Limb (tissue), 2 donors: ENCODE data around the gene CPD.
A peak's percentile ranks its signal among the peaks of the same experiment; 100 is the strongest.

Experiments
- DNase-seq, 2 donors: peaks; one replicate each; pipeline ENCODE4 v3.0.0-alpha.2; 2016; ENCODE audit errors: extremely low spot score in 2 of 2

The CPD gene

GRCh38 chr17:30352240-30352814, 26.4 kb upstream of the CPD start:
- no peak for DNase-seq

GRCh38 chr17:30354701-30355100, 24.0 kb upstream of the CPD start:
- DNase-seq, result no peak

- no peak for DNase-seq
Measured at GRCh38 chr17:30357476-30357875, 21.3 kb upstream of the CPD start.

GRCh38 chr17:30358055-30358760, 20.5 kb upstream of the CPD start:
- DNase-seq, result no peak

GRCh38 chr17:30360086-30360808, 18.5 kb upstream of the CPD start:
- no peak for DNase-seq

GRCh38 chr17:30361766-30362279, 16.9 kb upstream of the CPD start:
- DNase-seq, result no peak

- no peak for DNase-seq
Measured at GRCh38 chr17:30363715-30364202, 15.0 kb upstream of the CPD start.

- DNase-seq, result no peak
Measured at GRCh38 chr17:30366536-30366935, 12.2 kb upstream of the CPD start.

GRCh38 chr17:30368912-30369720, 9.6 kb upstream of the CPD start:
- no peak for DNase-seq

GRCh38 chr17:30369995-30370394, 8.7 kb upstream of the CPD start:
- no peak for DNase-seq

GRCh38 chr17:30372755-30373154, 6.0 kb upstream of the CPD start:
- DNase-seq, result no peak

- DNase-seq, result no peak
Measured at GRCh38 chr17:30375661-30376060, 3.1 kb upstream of the CPD start.

- peak; percentile 47 to 64 for DNase-seq
Measured at GRCh38 chr17:30376621-30377452, 1.9 kb upstream of the CPD start.

- no peak for DNase-seq
Measured at GRCh38 chr17:30377574-30378240, 1.0 kb upstream of the CPD start.

GRCh38 chr17:30378241-30378824, 394 bp upstream of the CPD start:
- DNase-seq, result peak in 1 of 2 donors; percentile 66

GRCh38 chr17:30379303-30379902, 676 bp downstream of the CPD start:
- DNase-seq, result peak in 1 of 2 donors; percentile 53

- no peak for DNase-seq
Measured at GRCh38 chr17:30379903-30380381, 1.2 kb downstream of the CPD start.

- DNase-seq, result no peak
Measured at GRCh38 chr17:30380643-30381339, 2.1 kb downstream of the CPD start.

- no peak for DNase-seq
Measured at GRCh38 chr17:30381340-30381659, 2.6 kb downstream of the CPD start.
